Measurements from ENCODE around the gene SCN5A.

The SCN5A gene

GRCh38 chr3:38657369-38657768 lies 7.9 kb upstream of the SCN5A start:
- Histone ChIP-seq H3K27me3 (ENCODE audit: control insufficient read depth in 1 of 2, insufficient read depth in 2 of 2, low read length in 2 of 2) (peaks cover 9 to 28% of the 10 kb centered on the region in 2 donors), H3K9me3 (ENCODE audit: low read length) (peaks cover 1% of the 10 kb centered on the region), H3K36me3 (ENCODE audit: insufficient read depth, low read length) (no peaks in the 10 kb centered on the region), H3K4me3 (ENCODE audit: low read depth in 1 of 2, low read length in 2 of 2) (no peak overlapping the region), H3K4me1 (ENCODE audit: insufficient read depth, low read length) (no peaks in the 10 kb centered on the region), H3K9ac (ENCODE audit: low read length) (no peak overlapping the region), H3K27ac (ENCODE audit: low read depth, low read length) (no peak overlapping the region)

- no peak overlapping the region for H3K4me3 ChIP-seq (ENCODE audit: low read depth in 1 of 2, low read length in 2 of 2)
- no peak overlapping the region for H3K27ac ChIP-seq (ENCODE audit: low read depth, low read length)
- H3K9ac ChIP-seq (ENCODE audit: low read length), result no peak overlapping the region
- H3K9me3 ChIP-seq (ENCODE audit: low read length), result no peaks in the 10 kb centered on the region
- H3K36me3 ChIP-seq (ENCODE audit: insufficient read depth, low read length), result no peaks in the 10 kb centered on the region
- peaks cover 9 to 28% of the 10 kb centered on the region in 2 donors for H3K27me3 ChIP-seq (ENCODE audit: control insufficient read depth in 1 of 2, insufficient read depth in 2 of 2, low read length in 2 of 2)
- no peaks in the 10 kb centered on the region for H3K4me1 ChIP-seq (ENCODE audit: insufficient read depth, low read length)
These were observed 6.3 kb upstream of the SCN5A start for GRCh38 chr3:38655708-38656300.

- no peaks in the 10 kb centered on the region for H3K36me3 ChIP-seq (ENCODE audit: insufficient read depth, low read length)
- peaks cover 7% of the 10 kb centered on the region for H3K4me1 ChIP-seq (ENCODE audit: insufficient read depth, low read length)
- H3K9me3 ChIP-seq (ENCODE audit: low read length), result no peaks in the 10 kb centered on the region
- H3K9ac ChIP-seq (ENCODE audit: low read length), result no peak overlapping the region
- H3K27ac ChIP-seq (ENCODE audit: low read depth, low read length), result no peak overlapping the region
- no peak overlapping the region for H3K4me3 ChIP-seq (ENCODE audit: low read depth in 1 of 2, low read length in 2 of 2)
- peaks cover 9 to 28% of the 10 kb centered on the region in 2 donors for H3K27me3 ChIP-seq (ENCODE audit: control insufficient read depth in 1 of 2, insufficient read depth in 2 of 2, low read length in 2 of 2)
These were observed 4.4 kb upstream of the SCN5A start for GRCh38 chr3:38653685-38654537.

- no peaks in the 10 kb centered on the region for H3K36me3 ChIP-seq (ENCODE audit: insufficient read depth, low read length)
- no peak overlapping the region for H3K27ac ChIP-seq (ENCODE audit: low read depth, low read length)
- H3K4me3 ChIP-seq (ENCODE audit: low read depth in 1 of 2, low read length in 2 of 2), result no peak overlapping the region
- no peak overlapping the region for H3K9ac ChIP-seq (ENCODE audit: low read length)
- H3K4me1 ChIP-seq (ENCODE audit: insufficient read depth, low read length), result peaks cover 11% of the 10 kb centered on the region
- peaks cover 18 to 30% of the 10 kb centered on the region in 2 donors for H3K27me3 ChIP-seq (ENCODE audit: control insufficient read depth in 1 of 2, insufficient read depth in 2 of 2, low read length in 2 of 2)
- no peaks in the 10 kb centered on the region for H3K9me3 ChIP-seq (ENCODE audit: low read length)
These were observed 3.4 kb upstream of the SCN5A start for GRCh38 chr3:38652934-38653333.

GRCh38 chr3:38651153-38651789 lies 1.8 kb upstream of the SCN5A start:
- Histone ChIP-seq H3K9ac (ENCODE audit: low read length) (no peak overlapping the region), H3K4me3 (ENCODE audit: low read depth in 1 of 2, low read length in 2 of 2) (peak overlapping the region in 1 of 2 donors; percentile 38), H3K27me3 (ENCODE audit: control insufficient read depth in 1 of 2, insufficient read depth in 2 of 2, low read length in 2 of 2) (peaks cover 14 to 18% of the 10 kb centered on the region in 2 donors), H3K27ac (ENCODE audit: low read depth, low read length) (no peak overlapping the region), H3K4me1 (ENCODE audit: insufficient read depth, low read length) (peaks cover 11% of the 10 kb centered on the region), H3K9me3 (ENCODE audit: low read length) (no peaks in the 10 kb centered on the region), H3K36me3 (ENCODE audit: insufficient read depth, low read length) (no peaks in the 10 kb centered on the region)

- Histone ChIP-seq H3K9ac (ENCODE audit: low read length) (no peak overlapping the region), H3K27ac (ENCODE audit: low read depth, low read length) (no peak overlapping the region), H3K27me3 (ENCODE audit: control insufficient read depth in 1 of 2, insufficient read depth in 2 of 2, low read length in 2 of 2) (peaks cover 14 to 15% of the 10 kb centered on the region in 2 donors), H3K4me3 (ENCODE audit: low read depth in 1 of 2, low read length in 2 of 2) (peak overlapping the region in 1 of 2 donors; percentile 44), H3K36me3 (ENCODE audit: insufficient read depth, low read length) (no peaks in the 10 kb centered on the region), H3K4me1 (ENCODE audit: insufficient read depth, low read length) (peaks cover 11% of the 10 kb centered on the region), H3K9me3 (ENCODE audit: low read length) (no peaks in the 10 kb centered on the region)
These were observed 913 bp upstream of the SCN5A start for GRCh38 chr3:38650248-38650951.

GRCh38 chr3:38648659-38649499 lies 608 bp downstream of the SCN5A start:
- Histone ChIP-seq H3K4me1 (ENCODE audit: insufficient read depth, low read length) (peaks cover 11% of the 10 kb centered on the region), H3K27ac (ENCODE audit: low read depth, low read length) (no peak overlapping the region), H3K9me3 (ENCODE audit: low read length) (no peaks in the 10 kb centered on the region), H3K9ac (ENCODE audit: low read length) (no peak overlapping the region), H3K27me3 (ENCODE audit: control insufficient read depth in 1 of 2, insufficient read depth in 2 of 2, low read length in 2 of 2) (peaks cover 14 to 20% of the 10 kb centered on the region in 2 donors), H3K36me3 (ENCODE audit: insufficient read depth, low read length) (no peaks in the 10 kb centered on the region), H3K4me3 (ENCODE audit: low read depth in 1 of 2, low read length in 2 of 2) (peak overlapping the region in 1 of 2 donors; percentile 41)

- no peak overlapping the region for H3K27ac ChIP-seq (ENCODE audit: low read depth, low read length)
- no peak overlapping the region for H3K9ac ChIP-seq (ENCODE audit: low read length)
- H3K36me3 ChIP-seq (ENCODE audit: insufficient read depth, low read length), result no peaks in the 10 kb centered on the region
- H3K4me3 ChIP-seq (ENCODE audit: low read depth in 1 of 2, low read length in 2 of 2), result no peak overlapping the region
- peaks cover 11% of the 10 kb centered on the region for H3K4me1 ChIP-seq (ENCODE audit: insufficient read depth, low read length)
- H3K27me3 ChIP-seq (ENCODE audit: control insufficient read depth in 1 of 2, insufficient read depth in 2 of 2, low read length in 2 of 2), result peaks cover 14 to 20% of the 10 kb centered on the region in 2 donors
- H3K9me3 ChIP-seq (ENCODE audit: low read length), result no peaks in the 10 kb centered on the region
These were observed 1.3 kb downstream of the SCN5A start for GRCh38 chr3:38648024-38648658.

GRCh38 chr3:38647217-38647970 lies 2.1 kb downstream of the SCN5A start:
- no peak overlapping the region for H3K27ac ChIP-seq (ENCODE audit: low read depth, low read length)
- H3K27me3 ChIP-seq (ENCODE audit: control insufficient read depth in 1 of 2, insufficient read depth in 2 of 2, low read length in 2 of 2), result peaks cover 14 to 20% of the 10 kb centered on the region in 2 donors
- H3K9me3 ChIP-seq (ENCODE audit: low read length), result no peaks in the 10 kb centered on the region

GRCh38 chr3:38646630-38647029 lies 2.9 kb downstream of the SCN5A start:
- H3K27me3 ChIP-seq (ENCODE audit: control insufficient read depth in 1 of 2, insufficient read depth in 2 of 2, low read length in 2 of 2), result peaks cover 14 to 20% of the 10 kb centered on the region in 2 donors
- no peaks in the 10 kb centered on the region for H3K9me3 ChIP-seq (ENCODE audit: low read length)
- H3K9ac ChIP-seq (ENCODE audit: low read length), result no peak overlapping the region
- no peak overlapping the region for H3K4me3 ChIP-seq (ENCODE audit: low read depth in 1 of 2, low read length in 2 of 2)
- H3K4me1 ChIP-seq (ENCODE audit: insufficient read depth, low read length), result peaks cover 11% of the 10 kb centered on the region
- no peaks in the 10 kb centered on the region for H3K36me3 ChIP-seq (ENCODE audit: insufficient read depth, low read length)
- H3K27ac ChIP-seq (ENCODE audit: low read depth, low read length), result no peak overlapping the region

More at GRCh38 chr3:38647217-38647970, 2.1 kb downstream of the SCN5A start:
- H3K4me3 ChIP-seq (ENCODE audit: low read depth in 1 of 2, low read length in 2 of 2), result no peak overlapping the region
- no peaks in the 10 kb centered on the region for H3K36me3 ChIP-seq (ENCODE audit: insufficient read depth, low read length)
- H3K9ac ChIP-seq (ENCODE audit: low read length), result no peak overlapping the region
- peaks cover 11% of the 10 kb centered on the region for H3K4me1 ChIP-seq (ENCODE audit: insufficient read depth, low read length)
